ENCODE data around the gene POLR1G.

Gene POLR1G

DNA sequence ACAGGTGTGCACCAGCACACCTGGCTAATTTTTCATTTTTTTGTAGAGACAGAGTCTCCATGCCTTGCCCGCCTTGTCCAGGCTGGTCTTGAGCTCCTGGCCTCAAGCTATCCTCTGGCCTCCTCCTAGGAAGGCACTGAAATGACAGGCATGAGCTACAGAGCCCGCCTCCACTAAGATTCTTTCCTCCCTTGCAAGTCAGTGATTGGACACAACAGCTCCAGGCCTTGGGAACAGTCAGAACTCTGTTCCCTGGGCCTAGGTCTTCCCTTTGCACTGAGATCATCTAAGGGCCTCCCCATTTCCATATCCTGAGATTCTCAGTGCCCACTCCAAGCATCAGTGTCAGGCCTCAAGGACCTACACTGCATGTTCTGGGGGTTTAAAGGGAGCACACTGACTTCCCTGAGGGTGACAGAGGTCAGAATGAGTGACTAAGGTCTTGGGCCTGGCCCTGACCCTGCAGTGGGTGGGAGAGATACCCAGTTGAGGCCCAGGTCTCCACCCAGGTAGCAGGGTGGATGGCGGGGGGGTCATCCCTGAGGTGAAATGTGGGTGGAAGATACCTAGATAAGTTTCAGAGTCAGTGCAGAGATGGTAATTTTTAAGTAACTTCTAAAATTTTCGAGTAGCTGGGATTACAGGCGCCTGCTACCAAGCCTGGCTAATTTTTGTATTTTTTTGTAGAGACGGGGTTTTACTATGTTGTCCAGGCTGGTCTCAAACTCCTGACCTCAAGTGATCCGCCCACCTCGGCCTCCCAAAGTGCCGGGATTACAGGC is 34.6 kb downstream of the POLR1G start:
- no peak overlapping the region for H3K9ac ChIP-seq (ENCODE audit: low read length)

DNA sequence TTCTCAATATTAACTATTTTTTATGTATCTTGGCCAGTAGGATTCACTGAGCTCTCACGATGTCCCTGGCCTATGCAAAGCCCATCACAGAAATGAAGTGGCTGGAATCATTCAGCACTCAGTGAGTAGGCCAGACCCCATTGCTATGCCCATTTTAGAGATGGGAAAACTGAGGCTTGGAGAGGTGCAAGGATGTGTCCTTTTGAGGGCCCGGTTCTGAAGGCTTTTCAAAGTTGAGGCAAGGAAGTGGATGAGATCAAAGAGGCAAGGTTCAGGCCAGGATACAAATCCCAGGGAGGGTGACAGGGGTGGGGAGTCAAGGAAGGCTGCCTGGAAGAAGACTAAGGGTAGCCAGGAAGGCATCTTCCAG is 35.9 kb downstream of the POLR1G start:
- Histone ChIP-seq H3K4me1 (ENCODE audit: low read length) (peaks cover 20% of the 10 kb centered on the region), H3K9ac (ENCODE audit: low read length) (no peak overlapping the region), H4K20me1 (ENCODE audit: insufficient read depth, low read length) (no peaks in the 10 kb centered on the region), H3K36me3 (replicated peaks; ENCODE audit: insufficient read depth, low read length) (no peaks in the 10 kb centered on the region), H3K27me3 (replicated peaks; ENCODE audit: insufficient read depth, low read length) (no peaks in the 10 kb centered on the region), H3F3A (ENCODE audit: insufficient read depth, low read length) (peaks cover 31% of the 10 kb centered on the region), H3K9me3 (replicated peaks; ENCODE audit: insufficient read depth, low read length) (no peaks in the 10 kb centered on the region), H3K9me2 (replicated peaks; ENCODE audit: insufficient read depth, low read length) (no peaks in the 10 kb centered on the region), H3K4me2 (ENCODE audit: low read depth, low read length) (no peak overlapping the region), H3K4me3 (ENCODE audit: low read length) (no peak overlapping the region), H2AFZ (ENCODE audit: low read length) (no peak overlapping the region), H3K79me2 (ENCODE audit: low read length) (no peaks in the 10 kb centered on the region), H3K27ac (ENCODE audit: low read length) (no peak overlapping the region)
- TF ChIP-seq EZH2phosphoT487 (IDR thresholded peaks at IDR 0.05; ENCODE audit: low read length): no peak
- TF ChIP-seq, protein P1, sequence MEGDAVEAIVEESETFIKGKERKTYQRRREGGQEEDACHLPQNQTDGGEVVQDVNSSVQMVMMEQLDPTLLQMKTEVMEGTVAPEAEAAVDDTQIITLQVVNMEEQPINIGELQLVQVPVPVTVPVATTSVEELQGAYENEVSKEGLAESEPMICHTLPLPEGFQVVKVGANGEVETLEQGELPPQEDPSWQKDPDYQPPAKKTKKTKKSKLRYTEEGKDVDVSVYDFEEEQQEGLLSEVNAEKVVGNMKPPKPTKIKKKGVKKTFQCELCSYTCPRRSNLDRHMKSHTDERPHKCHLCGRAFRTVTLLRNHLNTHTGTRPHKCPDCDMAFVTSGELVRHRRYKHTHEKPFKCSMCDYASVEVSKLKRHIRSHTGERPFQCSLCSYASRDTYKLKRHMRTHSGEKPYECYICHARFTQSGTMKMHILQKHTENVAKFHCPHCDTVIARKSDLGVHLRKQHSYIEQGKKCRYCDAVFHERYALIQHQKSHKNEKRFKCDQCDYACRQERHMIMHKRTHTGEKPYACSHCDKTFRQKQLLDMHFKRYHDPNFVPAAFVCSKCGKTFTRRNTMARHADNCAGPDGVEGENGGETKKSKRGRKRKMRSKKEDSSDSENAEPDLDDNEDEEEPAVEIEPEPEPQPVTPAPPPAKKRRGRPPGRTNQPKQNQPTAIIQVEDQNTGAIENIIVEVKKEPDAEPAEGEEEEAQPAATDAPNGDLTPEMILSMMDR (IDR thresholded peaks at IDR 0.05; ENCODE audit: low read length): no peak
- no peak for TF ChIP-seq EZH2 (optimal IDR thresholded peaks at IDR 0.05; ENCODE audit: low read depth, low read length)
- DNase-seq: no peak

More for the DNA sequence above, 34.6 kb downstream of the POLR1G start:
- Histone ChIP-seq H3K4me3 (ENCODE audit: low read length) (no peak overlapping the region), H4K20me1 (ENCODE audit: insufficient read depth, low read length) (no peaks in the 10 kb centered on the region), H3K36me3 (replicated peaks; ENCODE audit: insufficient read depth, low read length) (no peaks in the 10 kb centered on the region), H3K27ac (ENCODE audit: low read length) (no peak overlapping the region), H2AFZ (ENCODE audit: low read length) (no peak overlapping the region), H3K9me2 (replicated peaks; ENCODE audit: insufficient read depth, low read length) (no peaks in the 10 kb centered on the region), H3K79me2 (ENCODE audit: low read length) (no peaks in the 10 kb centered on the region), H3K4me2 (ENCODE audit: low read depth, low read length) (no peak overlapping the region), H3K9me3 (replicated peaks; ENCODE audit: insufficient read depth, low read length) (no peaks in the 10 kb centered on the region), H3K4me1 (ENCODE audit: low read length) (peaks cover 20% of the 10 kb centered on the region), H3F3A (ENCODE audit: insufficient read depth, low read length) (peaks cover 31% of the 10 kb centered on the region), H3K27me3 (replicated peaks; ENCODE audit: insufficient read depth, low read length) (no peaks in the 10 kb centered on the region)
- no peak for DNase-seq
- no peak for TF ChIP-seq EZH2 (optimal IDR thresholded peaks at IDR 0.05; ENCODE audit: low read depth, low read length)
- TF ChIP-seq, protein P1 (IDR thresholded peaks at IDR 0.05; ENCODE audit: low read length): no peak
- TF ChIP-seq EZH2phosphoT487 (IDR thresholded peaks at IDR 0.05; ENCODE audit: low read length): no peak

DNA sequence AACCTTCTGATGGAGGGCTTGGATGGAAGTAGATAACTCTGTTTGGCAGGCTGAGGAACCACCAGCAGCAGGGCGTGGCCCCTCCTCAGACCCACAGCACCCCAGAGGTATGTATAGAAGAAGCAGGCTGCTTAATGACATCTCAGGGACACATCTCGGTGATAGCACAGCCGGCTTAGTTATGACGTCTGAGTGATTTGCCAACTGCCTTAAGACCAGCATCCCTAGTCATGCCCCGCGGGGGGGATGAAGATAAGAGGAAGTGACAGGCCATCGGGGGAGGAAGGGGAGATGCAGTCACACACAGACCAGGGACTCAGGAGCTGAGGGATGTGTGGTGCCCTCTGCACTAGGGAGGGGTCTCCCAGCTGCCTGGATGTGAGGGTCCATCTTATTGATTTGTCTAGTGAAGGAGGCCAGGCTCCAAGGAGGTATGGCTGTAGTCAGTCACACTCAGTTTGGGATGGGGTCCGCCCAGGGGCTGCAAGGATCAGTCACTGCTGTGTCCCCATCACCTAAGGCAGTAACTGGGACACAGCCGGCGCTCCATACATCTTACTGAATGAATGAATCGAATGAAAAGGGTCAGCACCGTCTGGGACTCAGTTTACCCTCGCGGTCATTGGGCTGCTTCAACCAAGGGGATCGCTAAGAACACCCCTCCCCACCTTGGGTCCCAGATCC is 36.5 kb downstream of the POLR1G start:
- Histone ChIP-seq H3K4me3 (ENCODE audit: low read length) (peak overlapping the region; percentile 59), H3K9ac (ENCODE audit: low read length) (peak overlapping the region; percentile 87), H2AFZ (ENCODE audit: low read length) (peak overlapping the region; percentile 67), H3K4me2 (ENCODE audit: low read depth, low read length) (peak overlapping the region; percentile 99), H3K27ac (ENCODE audit: low read length) (no peak overlapping the region), H3K9me2 (replicated peaks; ENCODE audit: insufficient read depth, low read length) (no peaks in the 10 kb centered on the region), H3F3A (ENCODE audit: insufficient read depth, low read length) (peaks cover 31% of the 10 kb centered on the region), H3K9me3 (replicated peaks; ENCODE audit: insufficient read depth, low read length) (no peaks in the 10 kb centered on the region), H3K79me2 (ENCODE audit: low read length) (no peaks in the 10 kb centered on the region), H4K20me1 (ENCODE audit: insufficient read depth, low read length) (no peaks in the 10 kb centered on the region), H3K36me3 (replicated peaks; ENCODE audit: insufficient read depth, low read length) (no peaks in the 10 kb centered on the region), H3K4me1 (ENCODE audit: low read length) (peaks cover 20% of the 10 kb centered on the region), H3K27me3 (replicated peaks; ENCODE audit: insufficient read depth, low read length) (no peaks in the 10 kb centered on the region)
- DNase-seq: no peak
- TF ChIP-seq EZH2phosphoT487 (IDR thresholded peaks at IDR 0.05; ENCODE audit: low read length) (no peak), EZH2 (optimal IDR thresholded peaks at IDR 0.05; ENCODE audit: low read depth, low read length) (no peak)
- TF ChIP-seq, protein P1 (IDR thresholded peaks at IDR 0.05; ENCODE audit: low read length): no peak
